Measurements from ENCODE around the gene PPP1R15A. TPM values are rescaled to one million over a fixed set of nuclear protein-coding genes. Genes with fewer than 3 reads are reported as not detected.

PPP1R15A gene
- total RNA-seq, 1 donor from 2014 or later, result 87.0 TPM

Other genes starting within 250 kb of the PPP1R15A start
- 4.4 TPM for gene DBP, start 235.0 kb upstream of the PPP1R15A start, total RNA-seq
- gene CA11, start 226.2 kb upstream of the PPP1R15A start, total RNA-seq, result 6.5 TPM
- not detected for gene NTN5, start 199.4 kb upstream of the PPP1R15A start, total RNA-seq
- not detected for gene FUT2, start 176.4 kb upstream of the PPP1R15A start, total RNA-seq
- gene MAMSTR, start 152.7 kb upstream of the PPP1R15A start, total RNA-seq, result 3.2 TPM
- gene RASIP1, start 131.8 kb upstream of the PPP1R15A start, total RNA-seq, result 13.6 TPM
- gene IZUMO1, start 125.5 kb upstream of the PPP1R15A start, total RNA-seq, result 0.83 TPM
- gene FUT1, start 119.8 kb upstream of the PPP1R15A start, total RNA-seq, result 1.6 TPM
- gene FGF21, start 116.9 kb upstream of the PPP1R15A start, total RNA-seq, result not detected
- gene BCAT2, start 61.4 kb upstream of the PPP1R15A start, total RNA-seq, result 48.9 TPM
- 1.9 TPM for gene HSD17B14, start 35.9 kb upstream of the PPP1R15A start, total RNA-seq
- 106 TPM for gene PLEKHA4, start 3.8 kb upstream of the PPP1R15A start, total RNA-seq
- gene TULP2, start 26.3 kb downstream of the PPP1R15A start, total RNA-seq, result 0.67 TPM
- 276 TPM for gene NUCB1, start 27.9 kb downstream of the PPP1R15A start, total RNA-seq
- gene DHDH, start 61.3 kb downstream of the PPP1R15A start, total RNA-seq, result not detected
- 25.6 TPM for gene BAX, start 82.5 kb downstream of the PPP1R15A start, total RNA-seq
- gene FTL, start 92.9 kb downstream of the PPP1R15A start, total RNA-seq, result 827 TPM
- gene GYS1, start 120.9 kb downstream of the PPP1R15A start, total RNA-seq, result 175 TPM
- 39.2 TPM for gene RUVBL2, start 121.5 kb downstream of the PPP1R15A start, total RNA-seq
- gene LHB, start 144.7 kb downstream of the PPP1R15A start, total RNA-seq, result not detected
- gene CGB3, start 151.9 kb downstream of the PPP1R15A start, total RNA-seq, result not detected
- gene CGB2, start 159.5 kb downstream of the PPP1R15A start, total RNA-seq, result not detected
- not detected for gene CGB1, start 164.5 kb downstream of the PPP1R15A start, total RNA-seq
- not detected for gene CGB5, start 171.4 kb downstream of the PPP1R15A start, total RNA-seq
- not detected for gene CGB8, start 176.7 kb downstream of the PPP1R15A start, total RNA-seq
- gene CGB7, start 185.3 kb downstream of the PPP1R15A start, total RNA-seq, result not detected
- gene NTF4, start 192.4 kb downstream of the PPP1R15A start, total RNA-seq, result not detected
- gene KCNA7, start 200.3 kb downstream of the PPP1R15A start, total RNA-seq, result 0.27 TPM
- 137 TPM for gene SNRNP70, start 213.0 kb downstream of the PPP1R15A start, total RNA-seq
- gene LIN7B, start 241.9 kb downstream of the PPP1R15A start, total RNA-seq, result 24.7 TPM
- gene C19orf73, start 246.7 kb downstream of the PPP1R15A start, total RNA-seq, result 1.0 TPM
- gene PPFIA3, start 247.1 kb downstream of the PPP1R15A start, total RNA-seq, result 10.1 TPM